NCI-H1694 treated with DMSO at 0.1 percent for 48 hours (cell line): ENCODE data around the gene VTCN1.
A peak's percentile ranks its signal among the peaks of the same experiment; 100 is the strongest.

Source experiments
- DNase-seq: peaks from one replicate; lab custom pipeline; 2025; lab: John Stamatoyannopoulos, UW

The VTCN1 gene

GRCh38 chr1:117209094-117209493 lies 1.6 kb downstream of the VTCN1 start:
- no peak for DNase-seq

- DNase-seq, result no peak
These were observed 2.1 kb downstream of the VTCN1 start for GRCh38 chr1:117208580-117208979.

DNA sequence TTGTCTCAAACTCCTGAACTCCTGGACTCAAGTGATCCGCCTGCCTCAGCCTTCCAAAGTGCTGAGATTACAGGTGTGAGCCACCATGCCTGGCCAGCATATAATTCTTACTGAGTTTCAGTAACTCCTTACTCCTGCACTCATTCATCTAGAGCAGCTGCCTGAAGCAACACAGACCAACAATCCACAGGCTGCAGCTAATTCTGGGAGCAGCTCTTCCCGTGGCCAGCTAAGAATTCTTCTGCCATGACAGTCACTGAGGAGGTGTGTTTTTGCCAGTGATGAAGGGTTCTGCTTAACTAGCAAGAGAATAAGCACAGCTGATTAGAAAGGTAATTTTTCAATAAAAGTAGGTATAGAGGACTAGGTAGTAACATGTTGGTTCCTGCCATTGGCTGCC lies 5.4 kb downstream of the VTCN1 start:
- DNase-seq, result no peak

DNA sequence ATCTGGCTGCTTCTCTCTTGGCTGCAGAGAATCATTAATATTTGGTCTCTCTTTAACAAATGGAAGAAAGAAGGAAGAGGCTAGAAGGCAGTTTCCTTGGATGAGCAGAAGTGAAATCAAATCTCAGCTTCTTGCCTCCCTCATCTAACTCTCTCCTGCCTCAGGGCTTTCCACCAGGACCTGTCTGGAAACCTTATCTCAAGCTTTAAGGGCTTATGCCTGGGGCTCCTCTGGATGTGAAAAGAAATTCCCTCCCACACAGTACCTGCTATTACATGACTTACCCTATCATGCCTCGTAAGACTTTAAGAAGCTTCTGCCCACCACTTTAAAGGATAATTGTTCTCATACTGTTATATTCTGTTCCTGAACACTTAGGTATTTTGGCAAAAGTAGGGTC lies 8.9 kb downstream of the VTCN1 start:
- DNase-seq, result no peak

- no peak for DNase-seq
These were observed 12.6 kb downstream of the VTCN1 start for GRCh38 chr1:117198097-117198496.

DNA sequence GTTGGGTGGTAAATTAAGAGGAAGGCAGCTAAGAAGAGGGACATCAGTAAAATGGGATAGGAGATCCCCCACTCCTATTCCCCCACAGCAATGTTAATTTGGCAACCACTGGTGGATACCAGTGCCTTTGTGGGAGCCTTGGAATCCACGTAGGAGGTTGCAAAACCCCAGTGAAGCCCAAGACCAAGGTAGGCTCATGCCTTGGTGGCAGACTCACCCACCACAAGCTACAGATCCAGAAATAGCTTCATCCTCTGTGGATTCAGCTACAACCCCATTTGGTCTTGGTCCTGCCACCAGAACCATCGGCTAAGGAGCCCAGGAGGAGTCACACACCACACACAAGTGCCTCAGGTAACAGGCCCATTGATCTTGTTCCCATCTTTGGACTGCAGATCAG lies 21.0 kb downstream of the VTCN1 start:
- no peak for DNase-seq

GRCh38 chr1:117188816-117189437 lies 21.8 kb downstream of the VTCN1 start:
- no peak for DNase-seq

- no peak for DNase-seq
These were observed 22.4 kb downstream of the VTCN1 start for GRCh38 chr1:117188170-117188815.

DNA sequence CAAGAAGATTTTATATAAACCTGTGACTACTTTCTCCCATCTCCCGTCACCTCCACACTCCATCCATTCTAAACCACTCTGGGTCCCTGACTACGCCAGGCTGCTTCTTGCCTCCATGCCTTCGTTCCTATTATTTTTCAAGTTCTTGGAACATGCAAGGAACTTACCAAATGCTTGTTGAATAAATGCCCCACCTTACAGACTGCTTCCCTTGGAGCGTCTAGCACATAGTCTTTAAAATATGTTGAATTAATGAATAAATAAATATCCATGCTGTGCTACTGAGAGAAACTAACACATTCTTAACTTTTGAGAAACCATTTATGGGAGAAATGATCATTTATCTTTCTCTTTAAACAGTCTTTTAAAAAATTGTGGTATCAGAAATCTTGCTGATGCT lies 27.6 kb downstream of the VTCN1 start:
- no peak for DNase-seq

- no peak for DNase-seq
These were observed 28.4 kb downstream of the VTCN1 start for GRCh38 chr1:117182319-117182718.

DNA sequence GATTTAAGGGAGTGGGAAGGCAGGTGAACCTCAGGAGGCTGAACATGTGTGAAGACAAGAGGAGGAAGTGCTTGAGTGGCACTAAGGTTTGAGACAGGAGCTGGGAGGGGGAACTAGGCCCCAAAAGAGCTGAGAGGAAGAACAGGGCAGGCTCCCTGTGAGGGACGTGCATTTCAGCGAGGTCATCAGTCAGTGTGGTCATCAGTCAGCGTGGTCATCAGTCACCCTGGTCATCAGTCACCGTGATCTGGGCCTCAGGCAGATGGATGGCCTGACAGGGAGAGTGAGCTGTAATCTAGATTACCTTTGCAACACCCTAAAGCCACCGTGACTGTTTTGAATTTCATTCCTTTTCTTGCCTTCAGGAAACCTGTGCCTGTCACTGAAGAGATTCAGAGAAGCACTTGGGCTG lies 29.1 kb downstream of the VTCN1 start:
- no peak for DNase-seq

DNA sequence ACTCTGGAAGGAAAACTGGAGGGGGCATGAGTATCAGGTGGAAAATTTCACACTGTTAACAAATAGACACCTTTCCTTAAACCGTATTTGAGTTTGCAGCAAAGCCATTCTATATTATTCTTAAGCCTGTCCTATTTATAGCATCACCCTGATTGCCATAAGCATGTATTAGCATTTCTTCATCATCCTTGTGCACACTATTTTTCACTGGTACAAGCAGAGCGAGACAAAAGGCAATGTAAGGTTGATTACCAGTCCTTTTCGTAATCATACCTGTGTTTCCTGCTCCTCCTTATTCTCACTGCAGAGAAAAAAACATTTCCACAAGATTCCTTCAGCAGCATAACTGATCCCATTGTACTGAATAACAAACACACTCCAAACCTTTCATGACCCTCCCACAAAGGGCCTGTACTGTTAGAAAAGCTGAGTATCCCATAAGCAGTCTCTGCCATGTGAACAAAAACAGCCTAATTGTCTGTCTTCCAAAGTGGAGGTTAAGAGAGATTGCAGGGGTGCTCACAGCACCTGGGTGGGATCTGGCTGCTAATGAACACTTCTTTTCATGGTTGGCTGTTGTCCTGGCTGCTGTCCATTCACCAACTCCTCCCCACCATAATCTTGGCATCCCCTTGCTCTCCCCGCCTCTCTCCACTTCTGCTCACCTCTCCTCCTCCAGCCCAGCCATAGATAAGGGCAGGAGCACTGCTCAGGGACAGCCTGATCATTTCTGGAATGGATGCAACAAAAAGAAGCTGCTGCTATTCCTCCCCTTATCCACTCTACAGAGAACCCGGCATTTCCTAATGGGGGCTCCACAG lies 30.4 kb downstream of the VTCN1 start:
- no peak for DNase-seq

DNA sequence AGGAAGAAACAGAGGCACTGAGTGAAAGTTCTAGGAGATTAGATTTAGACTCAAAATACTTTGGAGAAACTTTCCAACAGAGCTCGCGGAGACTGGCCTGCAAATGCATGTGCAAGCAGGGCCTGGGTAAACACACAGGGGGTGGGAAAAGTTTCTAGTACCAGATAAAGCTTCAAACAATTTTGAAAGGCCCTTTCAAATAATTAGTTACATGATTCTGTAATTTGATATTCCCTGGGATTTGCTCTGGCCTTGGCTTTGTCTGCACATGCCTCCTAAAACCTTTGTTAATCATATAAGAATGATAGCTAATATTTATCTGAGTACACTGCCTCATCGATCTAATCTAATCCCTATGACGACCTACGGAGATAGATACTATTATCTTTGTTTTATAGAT lies 31.3 kb downstream of the VTCN1 start:
- DNase-seq, result no peak

DNA sequence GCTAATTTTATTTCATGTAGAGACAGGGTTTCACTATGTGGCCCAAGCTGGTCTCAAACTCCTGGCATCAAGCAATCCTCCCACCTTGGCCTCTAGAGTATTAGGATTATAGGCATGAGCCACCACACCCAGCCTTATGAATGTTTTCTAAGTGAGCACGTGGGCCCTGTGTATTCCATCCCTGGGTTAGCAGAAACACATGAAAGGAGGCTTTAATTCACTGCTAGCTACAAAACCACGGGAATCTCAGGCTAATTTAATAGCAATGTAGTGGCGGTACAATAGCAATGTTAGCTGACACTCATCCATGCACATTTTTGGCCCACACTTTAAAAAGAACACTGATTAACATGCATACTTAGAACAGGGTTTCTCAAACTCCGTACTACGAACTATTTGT lies 32.0 kb downstream of the VTCN1 start:
- no peak for DNase-seq

GRCh38 chr1:117177376-117177775 lies 33.4 kb downstream of the VTCN1 start:
- DNase-seq, result no peak

GRCh38 chr1:117176579-117176978 lies 34.1 kb downstream of the VTCN1 start:
- no peak for DNase-seq

DNA sequence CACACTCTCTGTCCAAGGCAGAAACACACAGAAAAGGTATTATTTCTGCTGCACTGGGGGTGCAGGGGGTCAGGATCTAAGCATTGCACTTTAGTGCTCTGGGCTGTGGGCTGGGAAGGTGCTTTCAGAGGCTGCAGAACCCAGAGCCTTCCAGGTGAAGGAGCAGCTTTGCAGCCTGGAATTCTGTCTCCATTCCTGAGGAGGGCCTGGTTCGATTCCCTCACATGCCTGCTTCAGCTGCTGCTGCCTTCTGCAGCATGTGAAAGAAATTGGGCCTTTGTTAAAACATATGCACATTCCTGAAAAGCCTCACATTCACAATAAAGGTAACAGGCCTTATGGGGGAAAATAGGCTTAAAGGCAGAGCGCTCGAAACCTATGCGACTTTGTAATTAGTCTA lies 35.9 kb downstream of the VTCN1 start:
- no peak for DNase-seq

DNA sequence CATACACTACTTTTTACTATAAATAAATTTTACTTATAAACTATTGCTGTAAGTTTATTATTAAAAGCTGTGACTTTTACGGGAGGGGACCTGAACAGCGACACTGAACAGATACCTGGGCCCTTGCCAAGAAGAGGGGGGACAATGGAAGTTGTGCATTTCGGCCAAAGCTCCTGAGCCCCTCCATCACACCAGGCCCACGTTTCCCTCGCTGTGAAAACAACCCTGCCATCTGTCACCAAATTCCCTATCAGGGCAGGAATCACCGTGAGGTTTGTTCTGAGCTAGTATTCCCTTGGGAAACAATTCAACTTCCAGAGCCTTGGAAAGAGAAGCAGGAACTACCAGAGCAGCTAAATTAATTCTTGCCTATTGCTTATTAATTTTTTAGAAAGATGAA lies 37.0 kb downstream of the VTCN1 start:
- peak; percentile 80 for DNase-seq

DNA sequence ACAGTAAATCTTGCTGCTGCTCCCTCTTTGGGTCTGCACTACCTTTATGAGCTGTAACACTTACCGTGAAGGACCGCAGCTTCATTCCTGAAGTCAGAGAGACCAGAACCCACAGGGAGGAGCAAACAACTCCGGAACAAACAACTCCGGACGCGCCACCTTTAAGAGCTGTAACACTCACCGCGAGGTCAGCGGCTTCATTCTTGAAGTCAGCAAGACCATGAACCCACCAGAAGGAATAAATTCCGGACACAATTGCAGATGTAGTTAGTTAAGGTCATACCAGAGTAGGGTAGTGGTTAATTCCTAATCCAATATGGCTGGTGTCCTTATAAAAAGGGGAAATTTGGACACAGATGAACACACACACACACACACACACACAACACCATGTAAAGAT lies 37.7 kb downstream of the VTCN1 start:
- no peak for DNase-seq

GRCh38 chr1:117171900-117172511 lies 38.7 kb downstream of the VTCN1 start:
- DNase-seq, result peak; percentile 17

- no peak for DNase-seq
These were observed 40.7 kb downstream of the VTCN1 start for GRCh38 chr1:117169871-117170596.

DNA sequence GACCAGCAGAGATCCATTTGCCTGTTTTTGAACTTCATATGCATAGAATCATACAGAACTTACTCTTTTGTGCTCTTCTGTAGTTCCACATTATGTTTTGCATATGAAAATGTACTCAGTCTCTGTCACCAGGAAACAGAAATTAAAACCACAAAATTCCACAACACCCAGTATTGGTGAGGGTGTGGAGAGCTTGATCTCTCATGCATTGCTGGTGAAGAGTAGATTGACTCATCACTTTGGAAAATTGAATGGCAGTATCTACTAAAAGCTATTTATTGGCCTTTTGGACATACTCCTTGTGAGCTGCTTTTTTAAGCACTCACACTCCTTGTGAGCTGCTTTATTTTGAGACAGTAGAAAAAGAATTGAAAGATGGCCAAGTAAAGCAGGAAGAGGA lies 43.3 kb downstream of the VTCN1 start:
- no peak for DNase-seq
